H9 (cell line): Measurements from ENCODE around the gene TNXB. TPM values are rescaled to one million over a fixed set of nuclear protein-coding genes. Genes with fewer than 3 reads are reported as not detected.
A peak's percentile ranks its signal among the peaks of the same experiment; 100 is the strongest.

Experiments used
- DNase-seq: peaks from one replicate; pipeline ENCODE4 v3.0.0-alpha.2; 2017
- H2AFZ ChIP-seq: one replicate; pipeline ENCODE4 v1.6.1; 2013; ENCODE audit warnings: mild to moderate bottlenecking, low read length, control low read depth, moderate library complexity
- H2AK5ac ChIP-seq: 2 replicates; pipeline ENCODE4 v1.6.1; 2013; ENCODE audit warnings: low read length, control low read depth, mixed read lengths; ENCODE audit not compliant: insufficient read length
- H2BK120ac ChIP-seq: one replicate; pipeline ENCODE4 v1.6.1; 2013; ENCODE audit warnings: low read depth, mild to moderate bottlenecking, low read length, control low read depth, inconsistent platforms; ENCODE audit not compliant: poor library complexity, severe bottlenecking
- H2BK12ac ChIP-seq: 2 replicates; pipeline ENCODE4 v1.6.1; 2013; ENCODE audit warnings: low read length, control low read depth, mixed read lengths, low read depth; ENCODE audit not compliant: insufficient read length
- H2BK15ac ChIP-seq: 2 replicates; pipeline ENCODE4 v1.6.1; 2013; ENCODE audit warnings: low read depth, low read length, control low read depth
- H2BK20ac ChIP-seq: one replicate; pipeline ENCODE4 v1.6.1; 2013; ENCODE audit warnings: low read depth, mild to moderate bottlenecking, low read length, control low read depth, inconsistent platforms; ENCODE audit not compliant: poor library complexity, severe bottlenecking
- H2BK5ac ChIP-seq: 2 replicates; pipeline ENCODE4 v1.6.1; 2013; ENCODE audit warnings: low read length, control low read depth, mixed read lengths; ENCODE audit not compliant: insufficient read length
- H3K14ac ChIP-seq: 2 replicates; pipeline ENCODE4 v1.6.1; 2013; ENCODE audit warnings: low read length, control low read depth; ENCODE audit not compliant: insufficient read depth
- H3K18ac ChIP-seq: 2 replicates; pipeline ENCODE4 v1.6.1; 2013; ENCODE audit warnings: low read depth, mild to moderate bottlenecking, mixed read lengths, low read length, control low read depth; ENCODE audit not compliant: insufficient read length
- H3K23ac ChIP-seq: 2 replicates; pipeline ENCODE4 v1.6.1; 2013; ENCODE audit warnings: low read length, control low read depth, mixed read lengths, low read depth; ENCODE audit not compliant: insufficient read length
- H3K23me2 ChIP-seq: 2 replicates; pipeline ENCODE4 v1.6.1; 2013; ENCODE audit warnings: low read depth, mild to moderate bottlenecking, mixed read lengths, low read length, control low read depth; ENCODE audit not compliant: insufficient read length, poor library complexity, severe bottlenecking
- H3K27ac ChIP-seq: 2 replicates; pipeline ENCODE4 v1.5.1; 2013; ENCODE audit warnings: low read length, control low read depth, mixed read lengths, low read depth; ENCODE audit not compliant: insufficient read length
- H3K27me3 ChIP-seq: 2 replicates; pipeline ENCODE4 v1.6.1; 2013; ENCODE audit warnings: low read length, control low read depth, inconsistent platforms; ENCODE audit not compliant: insufficient read depth
- H3K4ac ChIP-seq: 2 replicates; pipeline ENCODE4 v1.6.1; 2013; ENCODE audit warnings: low read depth, mild to moderate bottlenecking, control low read depth, inconsistent platforms, low read length, moderate library complexity
- H3K4me1 ChIP-seq: 2 replicates; pipeline ENCODE4 v1.6.1; 2013; ENCODE audit warnings: low read length, control low read depth, inconsistent platforms; ENCODE audit not compliant: insufficient read depth
- H3K4me2 ChIP-seq: 2 replicates; pipeline ENCODE4 v1.6.1; 2013; ENCODE audit warnings: low read length, control low read depth, mixed read lengths; ENCODE audit not compliant: insufficient read length, insufficient read depth
- H3K56ac ChIP-seq: 2 replicates; pipeline ENCODE4 v1.6.1; 2013; ENCODE audit warnings: low read depth, mild to moderate bottlenecking, mixed read lengths, low read length, control low read depth; ENCODE audit not compliant: insufficient read length
- H3K79me1 ChIP-seq: 2 replicates; pipeline ENCODE4 v1.6.1; 2013; ENCODE audit warnings: low read depth, mild to moderate bottlenecking, moderate library complexity, low read length, control low read depth, inconsistent platforms; ENCODE audit not compliant: insufficient read depth, poor library complexity, severe bottlenecking
- H3K79me2 ChIP-seq: 2 replicates; pipeline ENCODE4 v1.6.1; 2013; ENCODE audit warnings: low read length, control low read depth, inconsistent platforms; ENCODE audit not compliant: insufficient read depth
- H3K9ac ChIP-seq: 2 replicates; pipeline ENCODE4 v1.6.1; 2013; ENCODE audit warnings: low read length, control low read depth, mixed read lengths; ENCODE audit not compliant: insufficient read length; ENCODE audit errors: extremely low read depth
- H3K9me3 ChIP-seq: one replicate; pipeline ENCODE4 v1.6.1; 2013; ENCODE audit warnings: low read depth, low read length, inconsistent platforms; ENCODE audit not compliant: control insufficient read depth
- H3T11ph ChIP-seq: one replicate; pipeline ENCODE4 v1.6.1; 2013; ENCODE audit warnings: mild to moderate bottlenecking, low read length, control low read depth, inconsistent platforms
- H4K20me1 ChIP-seq: one replicate; pipeline ENCODE4 v1.6.1; 2013; ENCODE audit not compliant: control insufficient read depth, insufficient read length, insufficient read depth
- H4K5ac ChIP-seq: 2 replicates; pipeline ENCODE4 v1.6.1; 2013; ENCODE audit warnings: low read depth, mild to moderate bottlenecking, mixed read lengths, low read length, control low read depth; ENCODE audit not compliant: insufficient read length
- H4K8ac ChIP-seq: replicated peaks from 2 replicates; pipeline ENCODE4 v1.6.1; 2013; ENCODE audit warnings: low read length, control low read depth, mixed read lengths, low read depth; ENCODE audit not compliant: insufficient read length
- H4K91ac ChIP-seq: 2 replicates; pipeline ENCODE4 v1.6.1; 2013; ENCODE audit warnings: low read depth, mild to moderate bottlenecking, moderate library complexity, mixed read lengths, low read length, control low read depth; ENCODE audit not compliant: insufficient read length
- H3K27ac Mint-ChIP-seq, 3 experiments: 2 replicates in 2 of 3; 3 replicates in 1 of 3; pipeline ENCODE4 v1.8.0; 2020 to 2021; ENCODE audit warnings: mixed read lengths in 3 of 3, mild to moderate bottlenecking in 1 of 3, moderate library complexity in 1 of 3
- H3K27me3 Mint-ChIP-seq: 2 replicates; pipeline ENCODE4 v1.8.0; 2021; ENCODE audit warnings: low read depth, mild to moderate bottlenecking, moderate library complexity, mixed read lengths
- H3K36me3 Mint-ChIP-seq, 3 experiments: 2 replicates in 2 of 3; 3 replicates in 1 of 3; pipeline ENCODE4 v1.8.0; 2020 to 2021; ENCODE audit warnings: low read depth in 3 of 3, mixed read lengths in 3 of 3; ENCODE audit not compliant: insufficient read depth in 1 of 3
- H3K4me1 Mint-ChIP-seq, 2 experiments: 2 replicates each; pipeline ENCODE4 v1.8.0; 2020; ENCODE audit warnings: mixed read lengths in 2 of 2
- H3K4me3 Mint-ChIP-seq, 2 experiments: 2 replicates in 1 of 2; 3 replicates in 1 of 2; pipeline ENCODE4 v1.8.0; 2020 to 2021; ENCODE audit warnings: mild to moderate bottlenecking in 2 of 2, mixed read lengths in 2 of 2, moderate library complexity in 1 of 2
- H3K9me3 Mint-ChIP-seq, 2 experiments: 2 replicates in 1 of 2; 3 replicates in 1 of 2; pipeline ENCODE4 v1.8.0; 2020; ENCODE audit warnings: mild to moderate bottlenecking in 2 of 2, mixed read lengths in 2 of 2, moderate library complexity in 1 of 2
- CTCF ChIP-seq: fragments of 200-600 bp; sonication (generic); conservative IDR thresholded peaks from 3 replicates; pipeline ENCODE4 v1.8.0; 2021; ENCODE audit warnings: antibody characterized with exemption, mild to moderate bottlenecking
- WGBS: extraction: QIAGEN DNeasy Blood & Tissue Kit; methylation state at CpG from one replicate; pipeline ENCODE4 v1.1.7; 2013; ENCODE audit warnings: missing lambda C conversion rate, low lambda C conversion rate, mixed read lengths; ENCODE audit not compliant: insufficient read length; ENCODE audit errors: extremely low coverage; 5-methylcytosine and 5-hydroxymethylcytosine counted together
- total RNA-seq: library from RNA; stranded (reverse); gene quantifications from 2 replicates; pipeline ENCODE4 v1.2.1, GENCODE V29; 2021

Gene TNXB
- total RNA-seq, 1 experiment from 2014 or later: 5.0 TPM

- peak overlapping the region in 2 of 3 experiments; percentile 11 to 50; a peak in 2 of 7 replicates for H3K27ac Mint-ChIP-seq
- Histone ChIP-seq H3K14ac (no peak overlapping the region; the same call in 1 of the 2 replicates), H2BK120ac (no peak overlapping the region), H2AFZ (no peak overlapping the region), H3K23me2 (no peaks in the 10 kb centered on the region), H3T11ph (no peak overlapping the region), H3K23ac (no peak overlapping the region), H2BK12ac (no peak overlapping the region), H3K4me2 (no peak overlapping the region), H3K27ac (no peak overlapping the region), H3K9ac (no peak overlapping the region), H3K56ac (no peak overlapping the region), H3K4me1 (no peaks in the 10 kb centered on the region), H2BK15ac (no peak overlapping the region; the same call in 1 of the 2 replicates), H2BK5ac (no peak overlapping the region), H3K18ac (no peak overlapping the region), H4K8ac (no peak overlapping the region), H4K91ac (no peak overlapping the region), H3K79me1 (no peaks in the 10 kb centered on the region), H2BK20ac (no peak overlapping the region), H3K9me3 (no peaks in the 10 kb centered on the region), H3K27me3 (no peaks in the 10 kb centered on the region), H3K79me2 (no peaks in the 10 kb centered on the region), H3K4ac (no peak overlapping the region), H2AK5ac (no peak overlapping the region), H4K5ac (no peak overlapping the region), H4K20me1 (no peaks in the 10 kb centered on the region)
- peaks cover 8% of the 10 kb centered on the region for H3K27me3 Mint-ChIP-seq
- WGBS: no CpG with 5 or more reads among the region's 16 CpGs
- no peaks in the 10 kb centered on the region for H3K9me3 Mint-ChIP-seq
- TF ChIP-seq CTCF: no peak
- H3K36me3 Mint-ChIP-seq: no peaks in the 10 kb centered on the region
- DNase-seq: no peak
- peaks cover 24 to 29% of the 10 kb centered on the region in 2 experiments for H3K4me1 Mint-ChIP-seq
- H3K4me3 Mint-ChIP-seq: peak overlapping the region in 1 of 2 experiments; percentile 47; a peak in 2 of 5 replicates
Measured at GRCh38 chr6:32070814-32071543, 38.2 kb downstream of the TNXB start.
